Peyer's patch (tissue), 4 donors: ENCODE measurements around the gene NKD2. TPM values are rescaled to one million over a fixed set of nuclear protein-coding genes. Genes with fewer than 3 reads are reported as not detected.

Experiments
- DNase-seq, 3 donors: peaks; one replicate each; pipeline ENCODE4 v3.0.0-alpha.2; 2017 to 2019
- H3K27ac ChIP-seq, 4 donors: fragments of 200-600 bp; sonication (generic); one replicate each; pipeline ENCODE4 v1.5.1; 2016 to 2019
- H3K27me3 ChIP-seq, 2 donors: fragments of 200-600 bp; sonication (generic); one replicate each; pipeline ENCODE4 v1.5.1; 2019
- H3K36me3 ChIP-seq, 3 donors: fragments of 200-600 bp; sonication (generic); one replicate each; pipeline ENCODE4 v1.5.1; 2016 to 2019
- H3K4me1 ChIP-seq, 4 donors: fragments of 200-600 bp; sonication (generic); one replicate each; pipeline ENCODE4 v1.5.1; 2016 to 2019
- H3K4me3 ChIP-seq, 4 donors: fragments of 200-600 bp; sonication (generic); 1 replicate in 3 of 4; 2 replicates in 1 of 4; pipeline ENCODE4 v1.5.1; 2016 to 2019; ENCODE audit warnings: mild to moderate bottlenecking in 1 of 4
- H3K9me3 ChIP-seq, 4 donors: fragments of 200-600 bp; sonication (generic); one replicate each; pipeline ENCODE4 v1.5.1; 2016 to 2019; ENCODE audit warnings: mild to moderate bottlenecking in 1 of 4
- POLR2A ChIP-seq, 2 donors: fragments of 450-650 bp; IDR thresholded peaks; one replicate each; pipeline ENCODE4 v1.5.1; 2017; ENCODE audit warnings: antibody characterized with exemption in 2 of 2, mild to moderate bottlenecking in 2 of 2, moderate library complexity in 2 of 2
- total RNA-seq, 4 donors: library from RNA; depleted of rRNA; stranded (reverse); fragments of >200 nt; gene quantifications; one replicate each; pipeline ENCODE4 v1.1.0, GENCODE V29; 2016
- TF ChIP-seq, protein P1 (sequence below), 6 experiments: fragments of 450-650 bp in 4 of 6; fragments of 200-600 bp in 2 of 6; sonication (generic) in 1 of 6; IDR thresholded peaks; one replicate each; pipeline ENCODE4 v1.5.1; 2017 to 2019; ENCODE audit warnings: antibody characterized with exemption in 6 of 6, mild to moderate bottlenecking in 3 of 6, moderate library complexity in 1 of 6

NKD2 gene
- total RNA-seq, 4 donors from 2014 or later, result 1.9 to 9.9 (median 3.5) TPM

DNA sequence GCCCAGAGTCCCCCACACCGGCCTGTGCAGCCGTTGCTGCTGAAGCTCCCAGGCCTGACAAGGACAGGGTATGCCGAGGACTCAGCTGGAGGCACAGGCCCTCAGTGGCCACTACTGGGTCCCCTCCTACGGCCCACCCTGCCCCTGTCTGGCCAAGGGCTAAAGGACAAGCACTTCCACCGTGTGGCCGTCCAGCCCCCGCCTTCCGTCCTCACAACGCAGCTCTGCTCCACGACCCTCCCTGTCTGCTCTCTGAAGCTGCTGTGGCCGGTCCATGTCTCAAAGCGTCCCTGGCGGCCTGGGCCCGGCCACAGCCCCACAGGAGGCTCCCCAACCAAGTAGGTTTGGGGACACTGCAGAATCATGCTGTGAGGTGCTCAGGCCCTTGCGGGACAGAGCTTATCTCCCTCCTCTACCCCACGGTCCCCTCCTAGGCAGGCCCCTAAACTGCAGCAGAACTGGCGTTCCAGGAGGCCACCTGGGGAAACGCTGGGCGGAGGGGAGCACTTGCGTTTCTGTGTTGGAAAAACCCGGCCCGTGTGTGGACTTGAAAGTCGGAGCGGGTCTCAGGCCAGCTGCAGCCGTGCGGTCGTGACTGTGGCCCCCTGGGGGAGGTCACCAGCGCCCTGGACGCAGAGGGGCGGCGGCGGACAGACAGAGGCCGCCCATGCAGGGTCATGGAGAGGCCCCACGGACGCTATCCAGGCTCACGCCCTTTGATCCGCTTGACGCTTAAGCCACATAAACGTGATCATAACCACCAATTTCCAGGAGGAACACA, 45.6 kb downstream of the NKD2 start:
- peaks cover 0 to 89% (median 0%) of the 10 kb centered on the region in 3 donors for H3K36me3 ChIP-seq
- TF ChIP-seq, protein P1, sequence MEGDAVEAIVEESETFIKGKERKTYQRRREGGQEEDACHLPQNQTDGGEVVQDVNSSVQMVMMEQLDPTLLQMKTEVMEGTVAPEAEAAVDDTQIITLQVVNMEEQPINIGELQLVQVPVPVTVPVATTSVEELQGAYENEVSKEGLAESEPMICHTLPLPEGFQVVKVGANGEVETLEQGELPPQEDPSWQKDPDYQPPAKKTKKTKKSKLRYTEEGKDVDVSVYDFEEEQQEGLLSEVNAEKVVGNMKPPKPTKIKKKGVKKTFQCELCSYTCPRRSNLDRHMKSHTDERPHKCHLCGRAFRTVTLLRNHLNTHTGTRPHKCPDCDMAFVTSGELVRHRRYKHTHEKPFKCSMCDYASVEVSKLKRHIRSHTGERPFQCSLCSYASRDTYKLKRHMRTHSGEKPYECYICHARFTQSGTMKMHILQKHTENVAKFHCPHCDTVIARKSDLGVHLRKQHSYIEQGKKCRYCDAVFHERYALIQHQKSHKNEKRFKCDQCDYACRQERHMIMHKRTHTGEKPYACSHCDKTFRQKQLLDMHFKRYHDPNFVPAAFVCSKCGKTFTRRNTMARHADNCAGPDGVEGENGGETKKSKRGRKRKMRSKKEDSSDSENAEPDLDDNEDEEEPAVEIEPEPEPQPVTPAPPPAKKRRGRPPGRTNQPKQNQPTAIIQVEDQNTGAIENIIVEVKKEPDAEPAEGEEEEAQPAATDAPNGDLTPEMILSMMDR (IDR thresholded peaks at IDR 0.05), result no peak
- no peak for TF ChIP-seq POLR2A (IDR thresholded peaks at IDR 0.05)
- H3K4me3 ChIP-seq, result no peak overlapping the region
- no peaks in the 10 kb centered on the region for H3K27me3 ChIP-seq
- H3K9me3 ChIP-seq, result no peaks in the 10 kb centered on the region
- peak overlapping the region in 2 of 4 donors; percentile 54 to 60 for H3K27ac ChIP-seq
- H3K4me1 ChIP-seq, result no peaks in the 10 kb centered on the region
- DNase-seq, result no peak

DNA sequence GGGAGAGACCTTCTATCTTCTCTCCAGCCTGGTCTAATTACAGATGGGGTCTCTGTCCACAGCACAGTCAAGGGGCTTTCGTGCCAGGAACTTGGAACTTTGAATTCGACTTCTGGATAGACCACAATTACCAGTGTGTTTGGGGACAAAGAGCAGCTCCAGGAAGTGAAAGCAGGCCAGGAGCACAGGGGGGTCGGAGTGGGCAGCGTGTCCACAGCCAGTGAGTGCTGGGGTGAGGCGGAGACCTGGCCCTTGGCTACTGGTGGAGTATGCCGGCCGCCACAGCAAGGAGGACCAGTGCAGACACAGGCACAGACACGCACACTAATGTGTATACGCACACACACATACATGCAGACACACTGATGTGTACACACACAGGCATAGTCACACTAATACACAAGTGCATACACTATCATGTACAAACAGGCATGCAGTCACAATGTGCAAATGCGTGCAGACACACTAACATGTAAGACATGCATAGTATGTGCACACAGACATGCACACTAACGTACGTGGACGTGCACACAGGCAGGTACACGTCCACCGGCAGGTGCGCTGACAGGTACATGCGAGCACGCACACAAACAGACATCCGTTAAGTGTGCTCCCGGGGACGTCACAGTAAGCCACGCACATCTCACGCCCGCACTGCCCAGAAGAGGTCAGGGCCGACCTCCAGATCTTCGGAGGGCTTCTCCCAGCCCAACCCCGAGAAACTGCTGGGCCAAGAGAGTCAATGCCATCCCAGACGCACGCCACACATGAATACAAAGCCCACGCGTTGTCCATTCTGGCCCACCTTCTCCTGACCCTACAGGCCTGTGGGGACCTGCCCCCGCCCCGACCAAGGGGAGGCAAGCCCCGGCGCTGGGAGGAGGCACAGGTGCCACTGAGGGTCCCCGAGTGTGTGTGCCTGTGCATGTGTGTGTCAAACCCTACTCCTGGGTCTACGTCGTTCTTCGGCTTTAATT, 46.5 kb downstream of the NKD2 start:
- no peak overlapping the region for H3K4me3 ChIP-seq
- H3K9me3 ChIP-seq, result no peaks in the 10 kb centered on the region
- peaks cover 0 to 98% (median 0%) of the 10 kb centered on the region in 3 donors for H3K36me3 ChIP-seq
- no peak for DNase-seq
- peak overlapping the region in 1 of 4 donors; percentile 54 for H3K27ac ChIP-seq
- H3K4me1 ChIP-seq, result no peaks in the 10 kb centered on the region
- no peak for TF ChIP-seq POLR2A (IDR thresholded peaks at IDR 0.05)
- TF ChIP-seq, protein P1 (IDR thresholded peaks at IDR 0.05), result no peak
- H3K27me3 ChIP-seq, result no peaks in the 10 kb centered on the region

DNA sequence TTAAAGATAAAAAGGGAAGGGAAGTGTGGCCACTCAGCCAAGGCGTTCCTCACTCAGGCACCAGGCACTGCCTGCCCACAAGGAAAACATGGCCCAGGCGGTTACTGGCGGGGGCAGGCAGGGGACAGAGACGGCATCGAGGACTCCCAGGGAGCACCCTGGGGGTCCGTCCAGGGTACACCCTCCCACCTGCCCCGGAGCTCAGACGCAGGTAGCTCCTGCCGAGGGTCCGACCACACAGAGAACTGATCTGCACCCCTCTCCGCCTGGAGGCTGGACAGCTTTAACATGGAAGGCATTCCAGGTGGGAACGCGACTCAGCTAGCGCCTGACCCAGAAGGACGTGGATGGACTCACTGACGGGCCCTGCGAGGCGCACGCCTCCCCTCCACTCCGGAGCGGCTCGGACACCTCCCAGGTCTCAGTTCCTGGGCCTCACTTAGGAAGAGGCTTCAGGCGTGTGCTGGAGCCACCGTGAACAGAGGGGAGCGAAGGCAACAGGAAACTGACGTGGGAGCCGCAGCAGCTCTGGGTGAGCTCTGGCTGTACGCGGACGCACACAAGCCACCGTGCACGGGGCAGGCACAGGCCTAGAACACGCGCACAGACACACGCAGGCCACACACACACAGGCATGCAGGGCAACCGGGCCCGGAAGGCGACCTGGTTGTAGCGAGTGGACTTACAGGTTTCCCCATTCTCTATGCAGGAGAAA, 47.5 kb downstream of the NKD2 start:
- Histone ChIP-seq H3K27me3 (no peaks in the 10 kb centered on the region), H3K4me3 (no peak overlapping the region), H3K9me3 (no peaks in the 10 kb centered on the region), H3K4me1 (no peaks in the 10 kb centered on the region), H3K27ac (no peak overlapping the region), H3K36me3 (peaks cover 0 to 97% (median 0%) of the 10 kb centered on the region in 3 donors)
- TF ChIP-seq, protein P1 (IDR thresholded peaks at IDR 0.05), result no peak
- no peak for TF ChIP-seq POLR2A (IDR thresholded peaks at IDR 0.05)
- DNase-seq, result no peak

DNA sequence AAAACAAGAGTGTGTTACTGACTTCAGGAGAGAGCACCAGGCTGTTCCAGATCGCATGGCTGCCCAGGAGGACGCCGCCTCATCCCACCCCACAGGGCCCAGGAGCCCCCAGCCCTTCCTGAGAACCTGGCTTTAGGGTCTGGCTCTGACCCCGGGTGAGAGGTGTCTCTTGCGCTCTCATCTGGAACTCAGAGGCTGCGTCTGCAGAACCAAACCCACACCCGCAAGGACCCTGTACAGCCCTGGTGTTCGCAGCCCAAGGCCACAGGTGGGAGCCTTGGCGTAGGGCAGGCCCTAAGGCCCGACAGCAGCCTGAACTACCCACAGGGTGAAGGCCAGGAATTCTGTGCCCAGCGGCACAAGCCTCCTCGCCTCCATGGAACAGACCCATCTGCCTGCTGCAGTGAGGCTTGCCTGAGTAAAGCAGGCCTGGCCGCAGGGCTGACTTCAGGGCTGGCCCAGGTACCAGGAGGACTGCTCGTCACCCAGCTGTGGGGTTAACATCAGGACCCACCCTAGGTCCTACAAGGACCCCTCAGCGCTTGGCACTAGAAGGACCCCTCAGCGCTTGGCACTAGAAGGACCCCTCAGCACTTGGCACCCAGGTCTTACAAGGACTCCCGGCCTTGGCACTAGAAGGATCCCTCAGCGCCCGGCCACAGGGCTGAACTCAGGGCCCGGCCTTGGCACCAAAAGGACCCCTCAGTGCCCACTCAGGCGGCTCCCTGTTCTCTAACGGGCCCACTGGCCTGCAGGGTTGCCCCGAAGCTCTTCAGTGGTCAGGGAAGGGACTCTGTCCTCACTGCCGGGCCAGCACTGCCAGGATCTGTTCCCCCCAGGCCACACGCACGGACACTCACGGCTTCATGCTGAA, 48.2 kb downstream of the NKD2 start:
- TF ChIP-seq POLR2A (IDR thresholded peaks at IDR 0.05), result no peak
- TF ChIP-seq, protein P1 (IDR thresholded peaks at IDR 0.05), result no peak
- Histone ChIP-seq H3K27ac (no peak overlapping the region), H3K36me3 (peaks cover 0 to 94% (median 0%) of the 10 kb centered on the region in 3 donors), H3K9me3 (no peaks in the 10 kb centered on the region), H3K4me1 (no peaks in the 10 kb centered on the region), H3K27me3 (no peaks in the 10 kb centered on the region), H3K4me3 (no peak overlapping the region)
- no peak for DNase-seq
